ENCODE measurements around the gene TSPAN4. TPM values are rescaled to one million over a fixed set of nuclear protein-coding genes. Genes with fewer than 3 reads are reported as not detected.

The TSPAN4 gene
- total and polyA plus RNA-seq, 2 of the 13 experiments (the other 11 are each of a cell fraction or from before 2014, with no cell fraction given) = 31.7 to 68.3 TPM

DNA sequence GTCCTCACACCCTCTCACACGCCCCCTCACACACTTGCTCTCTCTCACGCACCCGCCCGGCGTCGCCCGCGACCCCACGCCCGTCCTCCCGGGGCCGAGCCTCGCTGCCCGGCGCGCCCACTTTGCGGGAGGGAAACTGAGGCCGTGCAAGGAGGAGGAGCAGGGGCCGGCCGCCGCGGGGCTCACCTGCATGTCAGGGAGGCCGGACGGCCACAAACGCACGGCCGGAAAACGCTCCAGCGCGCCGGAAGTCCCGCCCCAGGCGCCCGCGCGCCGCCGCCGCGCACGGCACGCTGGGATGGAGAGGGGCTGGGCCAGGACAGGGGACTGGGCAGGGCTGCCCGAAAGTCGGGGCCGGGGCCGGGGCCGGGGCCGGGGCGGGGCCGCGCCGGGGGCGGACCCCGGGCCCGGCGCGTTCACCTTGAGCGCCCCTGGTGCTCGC is 68.0 kb downstream of the TSPAN4 start, which contains the start of gene CHID1 (continued):
- TF ChIP-seq, protein P1, sequence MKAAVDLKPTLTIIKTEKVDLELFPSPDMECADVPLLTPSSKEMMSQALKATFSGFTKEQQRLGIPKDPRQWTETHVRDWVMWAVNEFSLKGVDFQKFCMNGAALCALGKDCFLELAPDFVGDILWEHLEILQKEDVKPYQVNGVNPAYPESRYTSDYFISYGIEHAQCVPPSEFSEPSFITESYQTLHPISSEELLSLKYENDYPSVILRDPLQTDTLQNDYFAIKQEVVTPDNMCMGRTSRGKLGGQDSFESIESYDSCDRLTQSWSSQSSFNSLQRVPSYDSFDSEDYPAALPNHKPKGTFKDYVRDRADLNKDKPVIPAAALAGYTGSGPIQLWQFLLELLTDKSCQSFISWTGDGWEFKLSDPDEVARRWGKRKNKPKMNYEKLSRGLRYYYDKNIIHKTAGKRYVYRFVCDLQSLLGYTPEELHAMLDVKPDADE (CRISPR knock-in tag; IDR thresholded peaks at IDR 0.05) = no peak
- TF ChIP-seq SMAD9 (CRISPR knock-in tag; IDR thresholded peaks at IDR 0.05) (no peak), ZNF678 (CRISPR knock-in tag; IDR thresholded peaks at IDR 0.05) (no peak), FOXO1 (CRISPR knock-in tag; IDR thresholded peaks at IDR 0.05) (no peak), ZNF530 (CRISPR knock-in tag; IDR thresholded peaks at IDR 0.05; ENCODE audit: low read depth) (no peak), RXRA (CRISPR knock-in tag; IDR thresholded peaks at IDR 0.05) (no peak), ATM (IDR thresholded peaks at IDR 0.05; ENCODE audit: borderline replicate concordance) (no peak), GMEB1 (CRISPR knock-in tag; IDR thresholded peaks at IDR 0.05; ENCODE audit: borderline replicate concordance) (peak; percentile 91), ZNF362 (CRISPR knock-in tag; IDR thresholded peaks at IDR 0.05; ENCODE audit: borderline replicate concordance) (no peak), MIER2 (CRISPR knock-in tag; IDR thresholded peaks at IDR 0.05) (no peak), WIZ (CRISPR knock-in tag; IDR thresholded peaks at IDR 0.05) (no peak), CEBPG (CRISPR knock-in tag; IDR thresholded peaks at IDR 0.05) (no peak), NR2F6 (IDR thresholded peaks at IDR 0.05) (no peak), NR2F6 (CRISPR knock-in tag; IDR thresholded peaks at IDR 0.05) (peak; percentile 8; the same call in 1 of the 2 replicates), ZNF646 (CRISPR knock-in tag; IDR thresholded peaks at IDR 0.05) (no peak)
- TF ChIP-seq, protein P2, sequence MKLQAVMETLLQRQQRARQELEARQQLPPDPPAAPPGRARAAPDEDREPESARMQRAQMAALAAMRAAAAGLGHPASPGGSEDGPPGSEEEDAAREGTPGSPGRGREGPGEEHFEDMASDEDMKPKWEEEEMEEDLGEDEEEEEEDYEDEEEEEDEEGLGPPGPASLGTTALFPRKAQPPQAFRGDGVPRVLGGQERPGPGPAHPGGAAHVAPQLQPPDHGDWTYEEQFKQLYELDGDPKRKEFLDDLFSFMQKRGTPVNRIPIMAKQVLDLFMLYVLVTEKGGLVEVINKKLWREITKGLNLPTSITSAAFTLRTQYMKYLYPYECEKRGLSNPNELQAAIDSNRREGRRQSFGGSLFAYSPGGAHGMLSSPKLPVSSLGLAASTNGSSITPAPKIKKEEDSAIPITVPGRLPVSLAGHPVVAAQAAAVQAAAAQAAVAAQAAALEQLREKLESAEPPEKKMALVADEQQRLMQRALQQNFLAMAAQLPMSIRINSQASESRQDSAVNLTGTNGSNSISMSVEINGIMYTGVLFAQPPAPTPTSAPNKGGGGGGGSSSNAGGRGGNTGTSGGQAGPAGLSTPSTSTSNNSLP (IDR thresholded peaks at IDR 0.05; ENCODE audit: low read depth, low read length) = no peak
